GM12878 (cell line): ENCODE measurements around the gene ANO2. TPM values are rescaled to one million over a fixed set of nuclear protein-coding genes. Genes with fewer than 3 reads are reported as not detected.

Experiments
- ATAC-seq: fragments of 200-7000 bp; cut with Tn5 transposase; 3 replicates; pipeline ENCODE4 v1.9.1; 2020; ENCODE audit warnings: mild to moderate bottlenecking, moderate library complexity
- BruUV-seq: library from RNA; stranded (reverse); fragments of 400-500 nt; replicated peaks from 2 replicates; lab custom pipeline; 2021; lab: Mats Ljungman, UMichigan
- CTCF ChIA-PET: fragments of 300-600 bp; sonication (Branson Sonifier 250); formaldehyde crosslinking; extraction: SDS; loops from one replicate; lab custom pipeline; 2021; ENCODE audit warnings: inconsistent platforms; lab: Yijun Ruan, JAX
- POLR2A ChIA-PET: fragments of 350-600 bp; formaldehyde crosslinking; extraction: SDS; loops from one replicate; lab custom pipeline; 2021; ENCODE audit warnings: inconsistent platforms; lab: Charles Lee
- RAD21 ChIA-PET: fragments of 300-600 bp; sonication (Branson Sonifier 250); formaldehyde crosslinking; loops from one replicate; lab custom pipeline; 2023; ENCODE audit warnings: antibody characterized with exemption; ENCODE audit not compliant: unreplicated experiment; lab: Charles Lee
- SMC1A ChIA-PET: fragments of 300-600 bp; sonication (Branson Sonifier 250); formaldehyde crosslinking; loops from one replicate; lab custom pipeline; 2023; ENCODE audit not compliant: unreplicated experiment, uncharacterized antibody; lab: Charles Lee
- DNase-seq: peaks from one replicate; pipeline ENCODE4 v3.0.0-alpha.2; 2011; ENCODE audit warnings: low read depth, low spot score
- FAIRE-seq: peaks from 3 replicates; lab custom pipeline; 2011; peaks lifted over from hg19 to GRCh38; lab: Jason Lieb, UNC
- H2AFZ ChIP-seq: 2 replicates; pipeline ENCODE4 v1.6.0; 2011; ENCODE audit warnings: low read depth, low read length, control low read depth; ENCODE audit not compliant: control insufficient read depth
- H3K27ac ChIP-seq: 2 replicates; pipeline ENCODE4 v1.5.1; 2011; ENCODE audit warnings: control low read depth; ENCODE audit not compliant: control insufficient read depth, insufficient read depth
- H3K27me3 ChIP-seq, 2 experiments: replicated peaks in 1 of 2; 2 replicates each; pipeline versions ENCODE4 v1.6.0 to v1.6.1; 2011; ENCODE audit warnings: low read length in 1 of 2; ENCODE audit not compliant: control insufficient read depth in 2 of 2, insufficient read depth in 2 of 2
- H3K36me3 ChIP-seq, 2 experiments: 2 replicates each; pipeline ENCODE4 v1.5.1; 2011; ENCODE audit warnings: low read length in 1 of 2; ENCODE audit not compliant: control insufficient read depth in 2 of 2, insufficient read depth in 2 of 2
- H3K4me1 ChIP-seq: 2 replicates; pipeline ENCODE4 v1.6.1; 2011; ENCODE audit warnings: mild to moderate bottlenecking, low read length, moderate library complexity, mixed read lengths; ENCODE audit not compliant: control insufficient read depth, insufficient read depth
- H3K4me2 ChIP-seq: 2 replicates; pipeline ENCODE4 v1.6.0; 2011; ENCODE audit warnings: control low read depth; ENCODE audit not compliant: control insufficient read depth, insufficient read depth
- H3K4me3 ChIP-seq: fragments of 200-600 bp; sonication (generic); 2 replicates; pipeline ENCODE4 v1.5.1; 2016
- H3K79me2 ChIP-seq: 2 replicates; pipeline ENCODE4 v1.6.0; 2011; ENCODE audit warnings: low read length; ENCODE audit not compliant: control insufficient read depth, insufficient read depth
- H3K9ac ChIP-seq: 2 replicates; pipeline ENCODE4 v1.8.0; 2011; ENCODE audit warnings: low read length, control low read depth, mixed read lengths; ENCODE audit not compliant: control insufficient read depth, insufficient read depth
- H3K9me3 ChIP-seq: replicated peaks from 3 replicates; pipeline ENCODE4 v1.5.1; 2011; ENCODE audit warnings: mild to moderate bottlenecking, low read length; ENCODE audit not compliant: control insufficient read depth, insufficient read depth
- H4K20me1 ChIP-seq: 2 replicates; pipeline ENCODE4 v1.6.0; 2011; ENCODE audit not compliant: control insufficient read depth, insufficient read depth
- DPF2 ChIP-seq: fragments of 450-650 bp; IDR thresholded peaks from 2 replicates; pipeline ENCODE4 v1.6.1; 2017; ENCODE audit warnings: mild to moderate bottlenecking
- ESRRA ChIP-seq: IDR thresholded peaks from 2 replicates; pipeline ENCODE4 v1.6.1; 2012; ENCODE audit warnings: mild to moderate bottlenecking, low read length, improper control_type of control experiment
- ETV6 ChIP-seq, 2 experiments: fragments of 450-650 bp in 1 of 2; IDR thresholded peaks in 1 of 2; conservative IDR thresholded peaks in 1 of 2; 2 replicates each; pipeline ENCODE4 v1.6.1; 2014; ENCODE audit warnings: antibody characterized with exemption in 1 of 2, borderline replicate concordance in 1 of 2, low read depth in 1 of 2, mild to moderate bottlenecking in 1 of 2, moderate library complexity in 1 of 2
- GATAD2B ChIP-seq: fragments of 450-650 bp; conservative IDR thresholded peaks from 2 replicates; pipeline ENCODE4 v1.6.1; 2017; ENCODE audit warnings: low read depth, mild to moderate bottlenecking, moderate library complexity
- HDAC2 ChIP-seq: fragments of 200-600 bp; sonication (generic); IDR thresholded peaks from 2 replicates; pipeline ENCODE4 v1.6.1; 2017
- NFYA ChIP-seq: IDR thresholded peaks from 2 replicates; pipeline ENCODE4 v1.6.1; 2011; ENCODE audit warnings: low read depth, mild to moderate bottlenecking, low read length, improper control_type of control experiment, borderline replicate concordance
- RAD51 ChIP-seq: fragments of 450-650 bp; IDR thresholded peaks from 2 replicates; pipeline ENCODE4 v1.6.1; 2016; ENCODE audit warnings: moderate library complexity, mild to moderate bottlenecking, inconsistent platforms
- SMAD5 ChIP-seq: IDR thresholded peaks from 2 replicates; pipeline ENCODE4 v1.6.1; 2016; ENCODE audit warnings: antibody characterized with exemption, low read depth
- SUZ12 ChIP-seq: fragments of 200-600 bp; sonication (generic); IDR thresholded peaks from one replicate; pipeline ENCODE4 v1.6.1; 2018; ENCODE audit warnings: antibody characterized with exemption, mild to moderate bottlenecking; ENCODE audit not compliant: unreplicated experiment
- TAF1 ChIP-seq: IDR thresholded peaks from 2 replicates; pipeline ENCODE4 v1.6.1; 2011; ENCODE audit warnings: mild to moderate bottlenecking, low read depth, low read length, borderline replicate concordance
- ZNF217 ChIP-seq: fragments of 450-650 bp; IDR thresholded peaks from 2 replicates; pipeline ENCODE4 v1.6.1; 2017; ENCODE audit warnings: antibody characterized with exemption, mild to moderate bottlenecking
- WGBS: methylation state at CpG from one replicate; pipeline ENCODE4 v1.1.6; 2016; ENCODE audit warnings: low lambda C conversion rate; ENCODE audit not compliant: insufficient replicate concordance, insufficient coverage; ENCODE audit errors: missing lambda C conversion rate; 5-methylcytosine and 5-hydroxymethylcytosine counted together
- in situ Hi-C: fragments of 300-500 bp; cut with MboI; formaldehyde crosslinking; loops from 9 replicates; pipeline ENCODE4 v1.14.3; 2018; ENCODE audit warnings: mixed read lengths
- intact Hi-C: fragments of 100-400 bp; cut with micrococcal nuclease; formaldehyde crosslinking; loops from one replicate; pipeline ENCODE4 v1.14.2; 2022; ENCODE audit not compliant: unreplicated experiment
- polyA plus RNA-seq, 11 experiments: library from polyadenylated mRNA; depleted of rRNA in 4 of 11; unstranded in 6 of 11; stranded (reverse) in 5 of 11; fragments of >200 nt; fragmentation: Nextera tagmentation in 4 of 11; fragmentation: Illumina TruSeq in 1 of 11; extraction: Ambion mirVana in 4 of 11; extraction: Trizol in 1 of 11; gene quantifications; 1 replicate in 1 of 11; 2 replicates in 10 of 11; pipeline versions ENCODE4 v1.2.1 to v1.2.3, GENCODE V29; 2011 to 2016; ENCODE audit warnings: inconsistent platforms in 2 of 11, missing spikeins in 2 of 11, low read depth in 1 of 11
- total RNA-seq, 4 experiments: library from RNA; depleted of rRNA in 3 of 4; stranded (reverse); fragments of >200 nt in 3 of 4; fragmentation: Illumina TruSeq in 1 of 4; extraction: Trizol in 1 of 4; gene quantifications; 2 replicates each; pipeline versions ENCODE4 v1.2.1 to v1.2.3, GENCODE V29; 2013 to 2021
- TF ChIP-seq, protein P1 (sequence below): IDR thresholded peaks from 2 replicates; pipeline ENCODE4 v1.6.1; 2012; ENCODE audit warnings: mild to moderate bottlenecking, low read depth, low read length

Gene ANO2
- total and polyA plus RNA-seq, 10 of the 15 experiments (the other 5 are each of a cell fraction or from before 2014, with no cell fraction given) = not detected

DNA sequence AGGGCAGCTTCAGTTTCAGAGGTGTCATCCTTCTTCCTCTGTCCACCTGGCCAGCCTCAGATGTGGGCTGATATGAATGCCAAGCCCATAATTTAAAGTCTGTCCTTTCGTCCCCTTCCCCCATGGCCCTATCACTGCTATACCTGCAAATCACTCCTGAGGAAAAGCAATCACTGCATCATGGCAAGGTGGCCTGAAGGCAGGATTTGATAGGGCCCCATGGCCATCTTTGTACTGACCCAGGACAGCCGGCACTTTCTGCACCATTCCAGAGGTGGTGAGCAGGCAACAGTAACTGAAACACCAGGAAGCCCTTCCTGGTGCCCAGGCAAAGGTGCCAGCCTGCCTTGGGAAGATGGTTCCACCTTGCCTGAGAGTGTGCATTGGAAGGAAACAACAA, 60.8 kb downstream of the ANO2 start:
- ChIA-PET SMC1A (no interaction called here), CTCF (no interaction called here), POLR2A (no interaction called here), RAD21 (no interaction called here)
- Histone ChIP-seq H3K9me3 (no peaks in the 10 kb centered on the region), H4K20me1 (no peaks in the 10 kb centered on the region; the same call in 1 of the 2 replicates), H3K27ac (no peak overlapping the region), H3K9ac (no peak overlapping the region), H3K4me2 (no peak overlapping the region), H3K79me2 (no peaks in the 10 kb centered on the region), H3K36me3 (no peaks in the 10 kb centered on the region), H3K4me1 (no peaks in the 10 kb centered on the region), H3K27me3 (peaks cover 0 to 2% of the 10 kb centered on the region in 2 experiments; a peak in 2 of 4 replicates), H3K4me3 (no peak overlapping the region), H2AFZ (no peak overlapping the region)
- no peak for FAIRE-seq
- intact Hi-C loops (no loop called here), in situ Hi-C loops (no loop called here)
- TF ChIP-seq TAF1 = no peak
- no peak for TF ChIP-seq ESRRA
- no peak for TF ChIP-seq HDAC2
- TF ChIP-seq RAD51 = no peak
- no peak for TF ChIP-seq SUZ12
- TF ChIP-seq SMAD5 = no peak
- no peak for TF ChIP-seq GATAD2B
- WGBS = 20% methylated on average over 2 of the region's 2 CpGs
- DNase-seq = no peak
- ATAC-seq = no peak
- no TSS peak for BruUV-seq

DNA sequence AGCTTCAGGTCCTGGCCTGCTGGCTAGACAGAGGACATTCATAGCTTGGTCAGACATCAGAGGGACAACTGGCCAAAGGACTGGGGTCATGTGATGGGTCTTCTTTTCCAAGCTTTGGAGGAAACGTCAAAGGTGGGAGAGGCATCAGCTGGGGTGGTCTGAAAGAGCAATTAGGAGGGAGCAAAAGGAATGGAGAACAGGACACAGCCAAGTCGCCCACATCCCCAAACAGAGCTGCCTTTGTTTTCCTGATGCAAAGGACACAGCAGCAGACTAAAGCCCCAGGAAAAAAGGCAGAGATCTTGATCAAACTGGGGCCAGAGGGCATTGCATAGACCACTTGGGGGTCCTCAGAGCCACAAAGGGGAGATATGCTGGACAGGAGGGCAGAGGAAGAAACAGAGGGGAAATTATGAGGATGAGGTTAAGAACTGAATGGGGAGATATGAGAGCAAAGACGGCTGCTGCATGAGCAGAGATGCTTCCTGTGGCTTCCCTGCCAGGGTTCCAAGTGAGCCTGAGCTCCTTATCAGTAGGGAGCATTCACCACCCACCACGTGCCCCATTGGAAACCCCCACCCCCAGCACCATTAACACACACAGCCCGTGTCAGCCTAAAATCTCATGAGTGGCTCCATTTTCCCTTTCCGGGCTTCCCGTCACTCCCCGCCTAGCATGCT, 62.4 kb downstream of the ANO2 start:
- ATAC-seq = no peak
- Histone ChIP-seq H3K4me3 (no peak overlapping the region), H3K4me2 (no peak overlapping the region), H3K27me3 (peaks cover 0 to 2% of the 10 kb centered on the region in 2 experiments; a peak in 1 of 4 replicates), H3K27ac (no peak overlapping the region), H3K79me2 (no peaks in the 10 kb centered on the region), H3K9me3 (no peaks in the 10 kb centered on the region), H2AFZ (no peak overlapping the region), H3K9ac (no peak overlapping the region), H3K36me3 (no peaks in the 10 kb centered on the region), H4K20me1 (no peaks in the 10 kb centered on the region; the same call in 1 of the 2 replicates), H3K4me1 (no peaks in the 10 kb centered on the region)
- DNase-seq = no peak
- POLR2A ChIA-PET = no interaction called here
- RAD21 ChIA-PET = no interaction called here
- no peak for FAIRE-seq
- no TSS peak for BruUV-seq
- 28% methylated on average over 8 of the region's 8 CpGs for WGBS
- SMC1A ChIA-PET = no interaction called here
- in situ Hi-C loops = no loop called here
- intact Hi-C loops = no loop called here
- CTCF ChIA-PET = no interaction called here
- TF ChIP-seq ZNF217 (no peak), DPF2 (no peak), ETV6 (conservative IDR thresholded peaks at IDR 0.05 in 1 of 2, IDR thresholded peaks at IDR 0.05 in 1 of 2; ENCODE audit: borderline replicate concordance in 1 of 2, low read depth in 1 of 2) (no peak), NFYA (no peak)
- TF ChIP-seq, protein P1, sequence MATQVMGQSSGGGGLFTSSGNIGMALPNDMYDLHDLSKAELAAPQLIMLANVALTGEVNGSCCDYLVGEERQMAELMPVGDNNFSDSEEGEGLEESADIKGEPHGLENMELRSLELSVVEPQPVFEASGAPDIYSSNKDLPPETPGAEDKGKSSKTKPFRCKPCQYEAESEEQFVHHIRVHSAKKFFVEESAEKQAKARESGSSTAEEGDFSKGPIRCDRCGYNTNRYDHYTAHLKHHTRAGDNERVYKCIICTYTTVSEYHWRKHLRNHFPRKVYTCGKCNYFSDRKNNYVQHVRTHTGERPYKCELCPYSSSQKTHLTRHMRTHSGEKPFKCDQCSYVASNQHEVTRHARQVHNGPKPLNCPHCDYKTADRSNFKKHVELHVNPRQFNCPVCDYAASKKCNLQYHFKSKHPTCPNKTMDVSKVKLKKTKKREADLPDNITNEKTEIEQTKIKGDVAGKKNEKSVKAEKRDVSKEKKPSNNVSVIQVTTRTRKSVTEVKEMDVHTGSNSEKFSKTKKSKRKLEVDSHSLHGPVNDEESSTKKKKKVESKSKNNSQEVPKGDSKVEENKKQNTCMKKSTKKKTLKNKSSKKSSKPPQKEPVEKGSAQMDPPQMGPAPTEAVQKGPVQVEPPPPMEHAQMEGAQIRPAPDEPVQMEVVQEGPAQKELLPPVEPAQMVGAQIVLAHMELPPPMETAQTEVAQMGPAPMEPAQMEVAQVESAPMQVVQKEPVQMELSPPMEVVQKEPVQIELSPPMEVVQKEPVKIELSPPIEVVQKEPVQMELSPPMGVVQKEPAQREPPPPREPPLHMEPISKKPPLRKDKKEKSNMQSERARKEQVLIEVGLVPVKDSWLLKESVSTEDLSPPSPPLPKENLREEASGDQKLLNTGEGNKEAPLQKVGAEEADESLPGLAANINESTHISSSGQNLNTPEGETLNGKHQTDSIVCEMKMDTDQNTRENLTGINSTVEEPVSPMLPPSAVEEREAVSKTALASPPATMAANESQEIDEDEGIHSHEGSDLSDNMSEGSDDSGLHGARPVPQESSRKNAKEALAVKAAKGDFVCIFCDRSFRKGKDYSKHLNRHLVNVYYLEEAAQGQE = no peak
